Measurements from ENCODE around the gene SLC30A3.
"Not testable (repeated sequence)": the region's sequence is repeated elsewhere in the genome, so short reads cannot be mapped to it uniquely, and the experiment has no call there.

The SLC30A3 gene, protein sequence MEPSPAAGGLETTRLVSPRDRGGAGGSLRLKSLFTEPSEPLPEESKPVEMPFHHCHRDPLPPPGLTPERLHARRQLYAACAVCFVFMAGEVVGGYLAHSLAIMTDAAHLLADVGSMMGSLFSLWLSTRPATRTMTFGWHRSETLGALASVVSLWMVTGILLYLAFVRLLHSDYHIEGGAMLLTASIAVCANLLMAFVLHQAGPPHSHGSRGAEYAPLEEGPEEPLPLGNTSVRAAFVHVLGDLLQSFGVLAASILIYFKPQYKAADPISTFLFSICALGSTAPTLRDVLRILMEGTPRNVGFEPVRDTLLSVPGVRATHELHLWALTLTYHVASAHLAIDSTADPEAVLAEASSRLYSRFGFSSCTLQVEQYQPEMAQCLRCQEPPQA

DNA sequence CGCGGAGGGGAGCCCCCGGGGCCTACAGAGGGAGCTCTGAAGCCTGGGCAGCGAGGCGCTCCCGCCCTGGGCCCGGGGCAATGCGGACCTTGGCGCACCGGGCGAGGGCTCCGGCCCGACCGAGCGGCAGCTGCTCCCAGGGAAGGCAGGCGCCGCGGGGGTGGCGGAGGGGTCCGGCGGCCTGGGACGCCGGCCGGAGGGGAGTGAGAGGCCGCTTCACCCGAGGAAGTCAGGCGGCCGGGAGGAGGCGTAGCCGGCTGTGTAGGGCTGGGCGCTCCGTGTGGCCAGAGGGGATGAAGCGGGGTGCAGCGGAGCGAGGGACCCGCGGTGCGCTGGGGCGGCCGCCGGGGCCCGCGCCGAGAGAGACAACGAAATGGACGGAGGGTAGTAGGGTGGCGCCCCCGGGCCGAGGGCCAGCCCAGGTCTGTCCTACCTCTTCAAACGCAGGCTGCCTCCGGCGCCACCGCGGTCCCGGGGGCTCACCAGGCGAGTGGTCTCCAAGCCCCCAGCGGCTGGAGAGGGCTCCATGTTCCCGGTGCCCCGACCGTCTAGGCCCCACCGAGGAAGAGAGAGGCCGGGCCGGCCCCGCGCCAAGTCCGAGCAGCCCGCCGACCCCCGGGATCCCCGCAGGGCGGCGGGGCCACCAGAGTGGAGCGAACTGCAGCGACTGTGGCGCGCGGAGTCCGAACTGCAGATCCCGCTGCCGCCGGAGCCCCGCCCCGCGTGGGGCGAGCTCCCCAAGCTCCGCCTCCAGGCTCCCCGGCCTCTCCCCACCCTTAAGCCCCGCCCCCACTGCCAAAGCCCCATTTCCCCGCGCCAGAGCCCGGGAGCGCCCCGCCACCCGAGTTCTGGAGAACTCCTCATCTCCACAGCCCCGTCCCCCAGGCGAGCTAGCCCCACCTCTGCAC, at the start of gene SLC30A3:
SLC30A3 (minus strand) TSS at position 669 of the 908 bp plus-strand sequence; CDS start at position 528, 141 bp downstream.
- peak; percentile 20 to 30 for DNase-seq

DNA sequence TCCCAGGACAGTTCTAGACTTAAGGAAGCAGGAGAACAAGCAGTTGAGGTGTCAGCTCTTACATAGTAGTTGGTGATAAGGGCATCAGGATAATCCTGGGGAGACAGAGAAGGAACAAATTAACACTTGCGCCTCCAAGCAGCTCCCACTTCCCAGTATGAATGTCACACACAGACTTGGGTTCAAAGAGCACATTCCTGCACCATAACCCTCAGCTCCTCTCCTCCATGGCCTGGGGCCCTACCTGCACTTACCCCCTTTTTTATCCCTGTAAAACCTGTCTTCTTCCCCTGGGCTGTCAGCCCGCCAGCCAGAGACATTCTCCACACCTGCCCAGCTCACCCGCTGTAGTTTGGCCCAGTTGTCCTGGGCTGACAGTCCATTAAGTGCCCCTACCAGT, 49.3 kb upstream of the SLC30A3 start:
- no peak for DNase-seq

DNA sequence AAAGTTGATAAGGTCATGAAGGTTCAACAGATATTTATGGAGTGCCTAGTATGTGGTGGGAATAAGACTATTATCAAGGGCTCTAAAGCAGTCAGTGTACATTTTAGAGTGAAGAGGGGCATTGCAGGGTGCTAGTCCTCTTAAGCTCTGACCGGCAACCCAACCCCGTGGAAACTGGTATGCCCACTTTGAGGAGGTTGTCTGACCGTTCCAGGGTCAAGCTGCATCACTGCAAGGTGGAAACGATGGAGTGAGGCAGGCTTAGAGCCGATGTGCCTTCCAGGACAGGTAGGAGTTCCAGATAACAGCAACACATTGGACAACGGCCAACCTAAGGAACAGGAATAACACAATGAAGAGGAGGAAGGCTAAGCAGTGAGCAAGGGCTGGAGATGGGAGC, 46.8 kb upstream of the SLC30A3 start:
- no peak for DNase-seq

DNA sequence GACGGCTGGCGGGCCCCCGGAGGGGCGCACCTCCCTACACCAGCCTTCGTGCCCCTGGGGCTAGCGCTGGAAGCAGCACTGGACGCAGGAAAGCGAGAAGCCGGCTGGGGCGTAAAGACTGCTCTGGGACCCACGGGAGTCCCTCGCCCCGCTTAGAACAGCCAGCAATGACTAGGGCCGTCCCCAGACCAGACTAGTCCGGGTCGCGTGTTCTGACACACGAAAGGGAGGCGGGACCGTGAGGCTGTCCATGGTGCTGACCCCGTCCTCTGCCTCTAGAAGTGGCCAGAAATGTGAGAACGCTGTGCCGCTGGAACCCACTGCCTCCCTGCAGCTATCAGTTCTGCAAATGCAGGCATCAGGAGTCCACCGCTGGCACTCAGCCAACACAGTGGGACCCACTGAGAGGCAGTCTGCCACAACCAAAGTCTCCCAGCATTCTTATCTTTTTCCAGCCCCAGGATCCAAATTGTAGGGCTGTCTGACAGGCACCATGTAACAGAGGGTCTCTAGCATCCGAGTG, 45.6 kb upstream of the SLC30A3 start, which contains the start of gene UCN:
UCN (minus strand) TSS at position 87 of the 523 bp plus-strand sequence. CDS start 550 bp downstream, outside the sequence.
- DNase-seq: no peak

DNA sequence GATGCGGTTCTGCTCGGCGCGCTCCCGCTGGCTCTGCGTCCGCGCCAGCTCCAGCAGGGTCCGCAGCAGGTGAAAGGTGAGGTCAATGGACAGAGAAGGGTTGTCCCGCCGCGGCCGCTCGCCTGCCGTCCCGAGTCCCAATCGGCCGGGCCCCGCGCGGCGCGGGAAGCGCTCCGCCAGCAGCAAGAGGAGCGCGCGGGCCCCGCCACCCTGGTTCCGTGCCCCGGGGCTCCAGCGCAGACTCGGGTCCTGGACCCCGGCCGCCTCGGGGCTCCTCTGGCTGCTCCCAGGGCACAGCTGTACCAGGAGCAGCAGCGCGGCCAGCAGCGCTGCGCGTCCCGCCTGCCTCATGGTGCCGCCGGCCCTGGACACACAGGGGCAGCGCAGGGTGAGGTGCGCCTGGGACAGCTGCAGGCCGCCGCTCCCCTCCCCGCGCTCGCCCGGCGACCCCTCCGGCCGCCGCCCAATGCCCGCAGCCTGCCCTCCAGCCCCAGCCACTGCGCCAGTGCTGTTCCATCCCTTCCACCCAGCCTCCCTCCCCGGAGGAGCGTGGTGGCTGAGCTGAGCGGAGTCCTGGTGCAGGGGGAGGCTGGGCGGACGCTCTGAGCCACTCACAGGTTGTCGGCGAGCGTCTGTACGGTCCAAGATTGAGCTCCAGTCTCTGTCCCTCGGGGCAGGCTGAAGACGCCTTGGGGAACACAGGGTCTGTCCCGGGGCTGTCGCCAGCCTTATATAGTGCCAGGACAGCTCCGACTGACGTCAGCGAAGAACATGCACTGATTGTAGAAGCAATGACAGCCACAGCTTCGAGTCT, 44.9 kb upstream of the SLC30A3 start:
- DNase-seq: no peak

DNA sequence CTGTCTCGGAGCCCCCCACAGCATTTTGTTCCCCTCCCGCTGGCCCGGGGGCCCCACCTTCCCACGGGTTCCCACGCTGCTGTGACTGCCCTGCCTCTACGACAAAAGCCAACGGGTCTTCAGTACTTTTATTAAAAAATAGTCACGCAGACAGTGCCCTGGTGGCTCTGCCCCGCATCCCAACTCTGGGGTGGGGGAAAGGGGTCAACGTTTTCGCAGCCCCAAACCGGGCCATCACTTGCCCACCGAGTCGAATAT, 44.4 kb upstream of the SLC30A3 start:
- no peak for DNase-seq

DNA sequence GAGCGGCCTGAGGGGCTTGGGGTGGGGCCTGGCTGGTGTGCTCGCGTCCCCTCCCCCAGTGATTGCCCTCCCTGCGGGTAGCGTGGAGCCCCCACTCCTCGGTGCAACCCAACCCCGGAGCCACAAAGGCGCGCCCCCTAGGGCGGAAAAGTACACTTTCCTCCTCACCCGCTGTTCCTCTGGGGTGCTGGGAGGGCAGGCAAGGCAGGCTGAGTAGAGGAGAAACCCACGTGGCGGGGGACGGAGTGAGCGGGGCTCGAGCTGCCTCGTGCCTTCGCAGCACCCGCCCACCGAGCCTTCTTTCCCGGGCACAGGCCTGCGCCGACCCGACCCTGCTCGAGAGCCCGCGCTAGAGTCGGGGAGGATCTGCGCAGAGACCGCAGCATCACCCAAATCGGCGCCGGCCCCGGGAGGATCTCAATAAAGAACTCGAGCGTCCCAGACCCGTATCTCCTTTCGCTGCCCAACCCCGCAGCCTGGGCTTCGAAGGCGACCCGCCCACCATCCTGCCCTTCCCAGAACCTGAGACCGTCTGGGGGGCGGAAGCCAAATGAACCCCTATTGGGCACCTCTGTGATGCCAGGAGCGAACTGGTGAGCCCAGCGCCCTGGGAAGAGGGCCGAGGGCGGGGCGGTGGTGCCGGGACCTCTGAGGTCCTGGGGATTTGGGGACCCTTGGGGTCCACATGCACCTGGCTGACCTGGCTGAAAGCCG, 43.9 kb upstream of the SLC30A3 start:
- DNase-seq: no peak

DNA sequence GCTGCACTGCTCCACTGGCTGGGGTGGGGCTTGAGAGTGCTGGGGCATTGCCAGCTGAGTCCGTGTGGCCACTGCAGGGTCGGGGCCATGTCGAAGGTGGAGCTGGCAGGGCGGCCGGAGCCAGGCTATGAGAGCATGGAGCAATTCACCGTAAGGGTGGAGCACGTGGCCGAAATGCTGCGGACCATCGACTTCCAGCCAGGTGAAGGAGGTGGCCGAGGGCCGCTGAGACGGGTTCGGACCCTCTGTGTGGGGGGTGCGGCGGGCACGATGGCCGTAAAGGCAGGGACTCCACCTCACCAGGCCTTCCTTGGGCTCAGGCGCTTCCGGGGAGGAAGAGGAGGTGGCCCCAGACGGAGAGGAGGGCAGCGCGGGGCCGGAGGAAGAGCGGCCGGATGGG, 43.3 kb upstream of the SLC30A3 start:
- DNase-seq: no peak

DNA sequence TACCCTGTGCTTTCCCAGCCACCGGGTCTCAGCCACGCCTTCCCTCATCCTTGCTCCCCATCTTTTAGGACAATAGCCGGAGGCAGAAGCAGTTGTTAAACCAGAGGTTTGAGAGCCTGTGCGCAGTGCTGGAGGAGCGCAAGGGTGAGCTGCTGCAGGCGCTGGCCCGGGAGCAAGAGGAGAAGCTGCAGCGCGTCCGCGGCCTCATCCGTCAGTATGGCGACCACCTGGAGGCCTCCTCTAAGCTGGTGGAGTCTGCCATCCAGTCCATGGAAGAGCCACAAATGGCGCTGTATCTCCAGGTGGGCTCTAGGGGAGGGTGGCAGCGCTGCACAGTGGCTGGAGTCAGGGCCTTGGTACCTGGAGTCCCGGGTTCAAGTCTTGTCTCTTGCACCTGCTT, 42.7 kb upstream of the SLC30A3 start:
- no peak for DNase-seq

DNA sequence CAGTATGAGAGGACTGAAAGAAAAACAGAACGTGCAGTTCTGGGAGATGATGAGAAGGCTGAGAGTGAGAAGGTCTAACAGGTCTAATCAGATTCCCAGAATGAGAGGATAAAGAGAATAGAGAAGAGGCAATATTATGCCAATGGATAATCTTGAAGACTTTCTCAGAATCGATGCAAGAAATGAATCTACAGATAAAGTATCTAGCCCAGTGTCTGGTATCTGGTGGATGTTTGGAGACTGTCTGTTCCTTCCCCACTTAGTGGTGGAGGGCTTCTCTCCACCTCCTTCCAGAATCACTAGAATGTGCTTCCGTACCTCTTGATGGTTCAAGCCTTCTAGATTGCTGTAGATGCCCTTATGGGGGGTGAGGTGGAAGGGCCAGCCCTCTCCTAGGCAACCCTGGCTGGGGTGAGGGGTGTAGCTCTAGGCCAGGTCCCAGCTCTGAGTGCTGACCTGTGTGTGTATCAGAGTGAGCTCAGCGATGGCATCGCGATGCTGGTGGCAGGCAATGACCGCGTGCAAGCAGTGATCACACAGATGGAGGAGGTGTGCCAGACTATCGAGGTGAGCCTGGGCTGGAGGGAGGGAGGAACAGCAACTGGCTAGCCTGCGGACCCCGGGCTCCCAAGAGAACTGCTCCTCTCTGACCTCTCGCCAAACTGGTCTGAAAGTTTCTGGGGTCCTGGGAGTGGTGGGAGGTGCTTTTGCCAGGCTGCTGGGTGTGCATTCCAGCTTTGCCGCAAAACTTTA, 41.8 kb upstream of the SLC30A3 start:
- no peak for DNase-seq

DNA sequence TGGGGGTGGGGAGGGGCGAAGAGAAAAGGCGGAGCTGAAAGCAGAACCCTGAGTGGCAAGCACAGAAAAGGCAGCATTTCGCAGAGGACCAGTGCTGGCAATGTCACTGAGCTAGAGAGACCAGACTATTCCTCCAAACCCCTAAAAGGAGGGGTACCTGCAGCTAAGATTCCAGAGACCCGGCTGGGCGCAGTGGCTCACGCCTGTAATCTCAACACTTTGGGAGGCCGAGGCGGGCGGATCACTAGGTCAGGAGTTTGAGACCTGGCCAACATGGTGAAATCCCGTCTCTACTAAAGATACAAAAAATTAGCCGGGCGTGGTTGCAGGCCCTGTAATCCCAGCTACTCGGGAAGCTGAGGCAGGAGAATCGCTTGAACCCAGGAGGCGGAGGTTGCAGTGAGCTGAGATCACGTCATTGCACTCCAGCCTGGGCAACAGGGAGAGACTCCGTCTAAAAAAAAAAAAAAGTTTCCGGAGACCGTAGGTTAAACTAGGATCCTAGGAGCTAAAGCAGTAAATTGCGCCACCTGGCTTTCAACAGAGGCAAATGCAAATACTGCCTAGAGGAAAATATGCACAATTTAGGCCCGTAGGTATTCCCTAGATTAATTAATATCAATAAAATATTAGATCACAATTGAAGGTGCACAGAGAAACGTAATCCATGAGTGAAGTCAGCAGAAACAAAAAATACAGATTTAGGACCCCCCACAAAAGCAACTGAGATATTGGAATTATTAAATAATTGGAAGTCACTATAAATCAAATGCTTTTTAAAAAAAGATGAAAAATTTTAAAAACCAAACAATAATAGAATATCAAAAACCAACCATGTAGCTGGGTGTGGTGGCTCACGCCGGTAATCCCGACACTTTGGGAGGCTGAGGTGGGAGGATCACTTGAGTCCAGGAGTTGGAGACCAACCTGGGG, 40.5 kb upstream of the SLC30A3 start:
- DNase-seq: peak; percentile 70 to 87

DNA sequence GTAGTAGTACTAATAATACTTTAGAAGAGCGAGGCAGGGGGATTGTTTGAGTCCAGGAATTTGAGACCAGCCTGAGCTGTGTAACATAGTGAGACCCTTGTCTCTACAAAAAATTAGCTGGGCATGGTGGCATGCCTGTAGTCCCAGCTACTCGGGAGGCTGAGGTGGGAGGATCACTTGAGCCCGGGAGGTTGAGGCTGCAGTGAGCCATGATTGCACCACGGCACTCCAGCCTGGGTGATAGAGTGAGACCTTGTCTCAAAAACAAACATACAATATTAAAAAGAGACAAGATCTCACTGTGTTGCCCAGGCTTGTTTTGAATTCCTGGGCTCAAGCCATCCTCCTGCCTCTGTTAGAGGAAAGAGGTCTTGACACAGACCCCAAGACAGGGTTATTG, 37.8 kb upstream of the SLC30A3 start:
- not testable (repeated sequence) for DNase-seq

DNA sequence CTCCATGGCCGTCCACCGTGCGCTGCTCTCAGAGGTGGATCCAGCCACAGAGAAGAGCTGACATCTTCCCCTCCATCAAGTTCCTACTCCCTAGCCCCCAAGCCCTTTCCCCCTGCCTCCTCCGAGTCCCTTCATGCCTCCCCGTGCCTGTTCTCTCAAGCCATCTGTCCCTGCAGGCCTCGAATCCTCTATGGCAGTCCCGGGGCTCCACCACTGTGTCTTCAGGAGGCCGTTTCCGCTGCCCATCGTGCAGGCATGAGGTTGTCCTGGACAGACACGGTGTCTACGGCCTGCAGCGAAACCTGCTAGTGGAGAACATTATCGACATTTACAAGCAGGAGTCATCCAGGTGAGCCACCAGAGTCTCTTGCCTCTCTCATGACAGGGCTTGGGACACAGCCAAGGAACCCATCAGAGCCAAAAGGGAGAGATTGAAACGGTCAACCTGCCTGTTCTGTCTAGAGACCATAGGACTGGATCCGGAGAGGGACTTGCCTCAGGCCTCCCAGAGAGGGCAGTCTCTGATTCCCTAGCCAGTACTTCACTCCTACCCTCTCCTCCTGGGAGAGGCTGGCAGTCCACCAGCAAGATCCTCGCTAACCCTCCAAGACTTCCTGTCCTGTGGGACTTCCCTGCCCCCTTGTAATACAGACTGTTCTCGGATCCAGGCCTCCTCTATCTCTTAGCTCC, 35.7 kb upstream of the SLC30A3 start:
- no peak for DNase-seq

DNA sequence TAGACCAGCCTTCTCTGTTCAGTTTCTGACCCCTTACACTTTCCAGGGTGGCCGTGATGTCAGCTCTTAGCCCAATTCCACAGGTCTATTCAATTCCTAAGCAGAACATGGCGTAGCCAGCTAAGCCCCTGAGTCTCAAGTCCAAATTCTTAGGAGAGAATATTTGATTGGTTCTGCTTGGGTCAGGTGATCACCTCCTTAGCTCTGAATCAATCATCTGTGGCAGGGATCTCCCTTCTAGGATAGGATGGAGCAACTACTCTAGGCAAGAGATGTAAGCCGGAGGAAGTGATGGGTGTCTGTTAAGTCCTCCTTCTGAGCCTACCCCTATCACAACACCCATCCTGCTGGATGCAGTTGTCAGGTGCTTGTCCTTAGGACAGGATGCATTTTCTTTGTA, 34.3 kb upstream of the SLC30A3 start:
- no peak for DNase-seq

DNA sequence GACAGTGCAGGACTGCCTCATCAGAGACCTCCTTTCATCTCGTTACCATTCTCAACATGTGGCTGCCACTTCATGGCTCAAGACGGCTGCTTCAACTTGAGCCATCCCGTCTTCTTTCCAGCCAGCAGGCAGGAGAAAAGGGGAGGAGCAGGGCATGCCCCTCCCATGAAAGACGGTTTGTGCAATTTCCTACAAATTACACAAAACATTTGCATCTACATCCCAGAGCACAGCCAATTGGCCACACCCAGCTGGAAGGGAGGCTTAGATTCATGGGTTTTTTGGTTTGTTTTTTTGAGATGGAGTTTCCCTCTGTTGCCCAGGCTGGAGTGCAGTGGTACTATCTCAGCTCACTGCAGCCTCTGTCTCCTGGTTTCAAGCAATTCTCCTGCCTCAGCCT, 33.6 kb upstream of the SLC30A3 start:
- DNase-seq: no peak

DNA sequence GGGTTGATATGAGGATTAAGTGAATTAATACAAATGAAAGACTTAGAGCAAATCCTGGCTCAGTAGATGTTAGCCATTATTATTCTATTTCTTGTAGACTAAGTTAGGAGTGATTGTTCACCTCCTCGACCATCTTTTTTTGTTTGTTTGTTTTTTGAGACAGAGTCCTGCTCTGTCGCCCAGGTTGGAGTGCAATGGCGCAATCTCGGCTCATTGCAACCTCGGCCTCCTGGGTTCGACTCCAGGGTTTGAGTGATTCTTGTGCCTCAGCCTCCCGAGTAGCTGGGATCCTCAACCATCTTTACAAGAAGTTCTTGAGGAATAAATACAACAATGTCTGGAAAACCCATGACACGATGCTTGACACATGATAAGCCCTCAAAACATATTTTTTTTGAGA, 32.1 kb upstream of the SLC30A3 start:
- no peak for DNase-seq

DNA sequence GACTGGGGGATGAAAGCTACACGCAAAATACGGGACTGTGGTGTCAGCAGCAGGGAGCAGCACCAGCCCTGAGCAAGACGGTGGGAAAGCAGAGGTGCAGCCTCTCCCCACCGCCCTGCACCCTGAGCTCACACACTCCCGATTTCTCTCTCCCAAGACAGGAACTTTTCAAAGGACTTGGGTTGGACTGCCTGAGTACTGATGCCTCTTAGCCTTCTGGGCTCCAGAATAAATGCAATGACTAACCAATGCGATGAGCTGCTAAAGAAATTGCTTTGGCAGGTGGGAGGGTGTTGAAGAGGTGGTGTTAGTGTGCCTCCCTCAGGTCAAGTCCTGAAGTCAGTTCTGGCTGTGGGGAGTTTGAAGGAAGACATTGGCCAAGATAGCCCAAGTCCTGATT, 29.0 kb upstream of the SLC30A3 start:
- DNase-seq: no peak

DNA sequence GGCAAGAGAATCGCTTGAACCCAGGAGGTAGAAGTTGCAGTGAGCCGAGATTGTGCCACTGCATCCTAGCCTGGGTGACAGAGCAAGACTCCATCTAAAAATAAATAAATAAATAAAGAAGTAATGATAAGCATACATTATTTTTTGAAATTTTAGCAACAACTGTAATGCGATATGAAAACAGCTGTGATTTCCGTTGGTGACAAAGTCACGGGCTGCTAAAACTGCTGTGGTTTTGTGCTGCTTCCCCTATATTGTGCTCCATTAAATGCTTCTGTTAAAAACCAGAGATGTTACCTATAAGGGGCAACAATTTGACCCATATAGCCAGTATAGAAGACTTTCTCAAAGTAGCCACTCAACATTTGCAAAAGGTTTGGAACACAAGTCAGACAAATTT, 27.7 kb upstream of the SLC30A3 start:
- peak in 1 of 2 experiments; percentile 8 for DNase-seq

DNA sequence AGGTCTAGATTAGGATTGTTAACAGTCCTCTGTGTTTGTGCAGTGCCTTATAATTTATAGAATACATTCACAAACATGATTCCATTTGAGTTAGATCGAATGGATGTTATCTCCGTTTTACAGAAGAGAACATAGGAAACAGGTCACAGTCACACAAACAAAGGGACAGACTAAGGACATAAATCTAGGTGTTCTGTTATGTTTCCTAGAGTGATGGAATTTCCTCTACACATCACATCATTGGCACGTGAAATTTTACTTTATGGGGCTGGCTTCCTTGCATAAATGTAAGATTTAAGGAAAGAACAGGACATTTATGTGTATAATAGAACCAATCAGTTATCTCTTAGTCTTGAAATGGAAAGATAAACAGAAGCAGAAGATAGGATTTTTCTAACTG, 25.8 kb upstream of the SLC30A3 start:
- no peak for DNase-seq

DNA sequence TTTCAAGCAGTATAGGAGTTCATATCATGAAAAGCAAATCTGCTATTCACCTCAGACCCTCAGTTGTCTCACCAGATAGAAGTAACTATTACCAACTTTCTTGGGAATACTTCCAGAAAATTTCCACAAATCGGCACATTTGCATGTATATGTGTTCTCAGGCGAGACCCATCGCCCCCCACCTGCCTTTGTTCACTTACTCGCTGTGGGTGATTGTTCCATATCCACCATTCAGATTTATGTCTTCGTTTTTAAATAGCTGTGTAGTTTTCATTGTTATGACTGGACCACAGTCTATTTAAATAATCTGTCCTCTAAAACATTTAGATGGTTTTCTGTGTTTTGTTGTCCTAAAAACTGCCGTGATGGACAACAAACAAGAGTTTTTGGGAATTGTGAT, 22.6 kb upstream of the SLC30A3 start:
- DNase-seq: no peak

All from Kasumi-1 (cell line).